ENCODE measurements around the gene RNF39.

GRCh38 chr6:30074331-30075093 lies 1.1 kb downstream of the RNF39 start:
- TF ChIP-seq CTCF (IDR thresholded peaks at IDR 0.05) = no peak
- no peak for TF ChIP-seq POLR2A (IDR thresholded peaks at IDR 0.05)

Data from vagina (tissue), 2 donors.